Measurements from ENCODE around the gene SLC8A2.
A peak's percentile ranks its signal among the peaks of the same experiment; 100 is the strongest.

The SLC8A2 gene

DNA sequence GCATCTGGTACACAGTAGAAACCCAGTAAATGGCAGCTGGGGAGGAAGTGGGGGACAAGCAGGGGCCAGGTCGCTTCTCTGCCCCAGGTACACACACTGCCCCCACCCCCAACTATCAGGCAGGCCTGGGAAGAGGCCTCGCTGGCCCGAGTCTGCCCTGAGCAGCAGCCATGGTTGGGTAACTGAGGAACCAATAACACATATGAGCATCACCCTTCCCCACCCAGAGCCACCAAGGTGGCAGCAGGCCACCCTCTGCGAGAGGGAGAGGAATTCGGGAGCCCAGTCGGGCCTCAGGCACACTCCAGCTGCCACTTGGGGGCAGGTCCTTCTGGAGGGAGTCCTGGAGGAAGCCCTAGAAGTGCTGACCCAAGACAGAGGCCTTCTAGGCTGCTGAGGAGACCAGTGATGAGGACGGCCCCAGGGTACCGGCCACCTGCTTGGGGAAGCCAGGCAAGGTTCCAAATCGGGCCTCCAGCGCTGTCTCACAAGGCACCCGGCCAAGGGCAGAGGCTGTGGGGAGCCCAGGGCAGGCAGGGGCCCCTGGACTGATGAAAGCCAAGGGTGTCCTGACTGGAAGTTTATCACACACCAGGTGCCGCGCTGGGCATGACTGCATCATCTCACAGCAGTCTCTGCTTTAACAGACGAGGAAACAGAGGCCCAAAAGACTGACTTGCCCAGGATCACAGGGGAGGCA, 26.3 kb upstream of the SLC8A2 start:
- no peak overlapping the region for H3K27ac ChIP-seq
- TF ChIP-seq, protein P1, sequence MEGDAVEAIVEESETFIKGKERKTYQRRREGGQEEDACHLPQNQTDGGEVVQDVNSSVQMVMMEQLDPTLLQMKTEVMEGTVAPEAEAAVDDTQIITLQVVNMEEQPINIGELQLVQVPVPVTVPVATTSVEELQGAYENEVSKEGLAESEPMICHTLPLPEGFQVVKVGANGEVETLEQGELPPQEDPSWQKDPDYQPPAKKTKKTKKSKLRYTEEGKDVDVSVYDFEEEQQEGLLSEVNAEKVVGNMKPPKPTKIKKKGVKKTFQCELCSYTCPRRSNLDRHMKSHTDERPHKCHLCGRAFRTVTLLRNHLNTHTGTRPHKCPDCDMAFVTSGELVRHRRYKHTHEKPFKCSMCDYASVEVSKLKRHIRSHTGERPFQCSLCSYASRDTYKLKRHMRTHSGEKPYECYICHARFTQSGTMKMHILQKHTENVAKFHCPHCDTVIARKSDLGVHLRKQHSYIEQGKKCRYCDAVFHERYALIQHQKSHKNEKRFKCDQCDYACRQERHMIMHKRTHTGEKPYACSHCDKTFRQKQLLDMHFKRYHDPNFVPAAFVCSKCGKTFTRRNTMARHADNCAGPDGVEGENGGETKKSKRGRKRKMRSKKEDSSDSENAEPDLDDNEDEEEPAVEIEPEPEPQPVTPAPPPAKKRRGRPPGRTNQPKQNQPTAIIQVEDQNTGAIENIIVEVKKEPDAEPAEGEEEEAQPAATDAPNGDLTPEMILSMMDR (IDR thresholded peaks at IDR 0.05): no peak
- TF ChIP-seq ZFX (IDR thresholded peaks at IDR 0.05; ENCODE audit: borderline replicate concordance): no peak

DNA sequence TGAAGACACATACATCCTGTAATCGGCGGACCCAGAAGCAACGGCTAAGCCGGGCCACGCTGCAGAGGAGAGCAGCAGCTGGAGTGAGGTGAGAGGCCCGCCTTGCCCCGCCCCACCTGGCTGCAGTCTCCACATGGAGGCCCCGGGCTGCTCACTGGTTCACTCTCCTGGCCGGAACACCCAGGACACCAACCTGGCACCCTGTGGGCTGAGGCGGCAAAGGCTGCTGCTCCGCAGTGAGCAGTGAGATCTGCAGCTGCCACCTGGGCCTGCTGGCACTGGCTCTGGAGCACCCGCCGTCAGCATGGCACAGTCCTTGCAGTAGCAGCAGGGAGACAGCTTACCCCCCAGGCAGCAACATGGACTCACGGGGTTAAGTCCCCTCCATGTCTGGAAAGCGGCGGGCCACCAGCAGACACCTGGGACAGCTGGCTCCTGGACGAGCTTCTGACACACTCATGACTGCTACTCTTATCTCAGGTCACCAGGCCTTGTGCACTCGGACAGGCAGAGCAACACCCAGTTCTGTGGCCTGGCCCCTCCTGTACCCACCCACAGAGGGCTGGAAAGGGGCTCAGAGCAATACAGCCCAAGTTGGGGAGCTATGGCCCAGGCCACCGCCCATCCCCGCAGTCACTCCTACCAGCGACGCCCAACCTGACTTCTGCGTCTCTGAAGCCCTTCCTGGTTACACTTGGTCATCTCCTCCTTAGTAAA, 25.5 kb upstream of the SLC8A2 start:
- no peak overlapping the region for H3K27ac ChIP-seq

DNA sequence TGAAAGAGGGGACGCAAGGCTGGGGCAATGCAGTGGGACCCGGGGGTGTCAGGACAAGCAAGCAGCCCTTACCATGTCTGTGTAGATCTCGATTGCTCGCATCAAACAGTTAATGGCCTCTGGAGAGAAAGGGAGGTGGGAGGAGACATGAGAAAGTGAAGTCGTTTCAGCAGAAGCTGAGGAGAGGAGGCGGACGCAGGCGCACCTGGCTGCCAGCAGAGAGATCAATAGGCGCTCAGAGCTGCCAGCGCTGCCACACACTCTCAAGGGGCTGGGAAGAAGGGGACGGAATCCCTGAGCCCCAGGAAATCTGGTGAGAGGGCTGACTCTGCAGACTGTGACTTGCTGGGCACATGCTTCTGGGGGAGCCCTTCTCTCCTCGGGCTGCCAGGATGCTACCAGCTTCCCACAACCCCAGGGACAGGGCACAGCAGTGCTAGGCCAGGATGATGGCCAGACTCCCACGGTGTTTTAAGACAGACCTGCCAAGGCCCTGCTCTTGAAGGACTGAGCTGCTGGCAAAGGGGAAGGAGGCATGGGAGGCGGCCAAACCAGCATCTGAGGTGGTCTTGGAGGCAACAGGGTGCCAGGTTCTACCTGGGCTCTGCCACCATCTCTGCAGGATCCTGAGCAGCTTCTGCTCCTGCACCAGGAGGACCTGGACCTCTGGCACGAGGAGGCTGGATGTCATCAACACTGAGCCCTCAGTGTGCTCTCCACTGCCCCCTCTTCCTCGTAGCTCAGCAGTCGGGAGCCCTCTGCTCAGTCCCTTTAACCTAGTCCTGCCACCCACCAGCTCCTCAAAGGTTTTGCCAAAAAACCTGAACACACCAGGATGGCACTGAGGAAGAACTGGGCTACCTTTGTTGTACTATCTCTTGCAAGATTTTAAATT, 24.0 kb upstream of the SLC8A2 start:
- TF ChIP-seq, protein P1 (IDR thresholded peaks at IDR 0.05): no peak
- TF ChIP-seq ZFX (IDR thresholded peaks at IDR 0.05; ENCODE audit: borderline replicate concordance): no peak

More for the DNA sequence above, 25.5 kb upstream of the SLC8A2 start:
- TF ChIP-seq ZFX (IDR thresholded peaks at IDR 0.05; ENCODE audit: borderline replicate concordance): no peak
- TF ChIP-seq, protein P1 (IDR thresholded peaks at IDR 0.05): no peak

DNA sequence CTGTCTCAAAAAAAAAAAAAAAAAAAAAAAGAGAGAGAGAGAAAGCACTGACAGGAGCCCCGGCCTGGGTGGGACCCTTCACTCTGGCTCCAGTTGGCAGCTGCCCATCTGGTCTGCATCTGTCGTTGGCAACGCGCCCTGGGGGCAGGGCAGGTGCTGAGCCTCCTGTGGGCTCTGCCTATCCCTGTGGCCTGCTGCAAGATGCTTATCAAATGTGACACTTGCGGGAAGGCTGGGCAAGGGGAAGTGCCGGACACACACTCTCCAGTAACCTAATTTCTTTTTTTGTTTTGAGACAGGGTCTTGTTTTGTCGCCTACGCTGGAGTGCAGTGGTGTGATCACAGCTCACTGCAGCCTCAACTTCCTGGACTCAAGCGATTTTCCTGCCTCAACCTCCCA, 23.0 kb upstream of the SLC8A2 start:
- TF ChIP-seq ZFX (IDR thresholded peaks at IDR 0.05; ENCODE audit: borderline replicate concordance): no peak
- TF ChIP-seq, protein P1 (IDR thresholded peaks at IDR 0.05): no peak
- peak overlapping the region; percentile 7; the same call in 1 of the 2 replicates for H3K27ac ChIP-seq

More for the DNA sequence above, 24.0 kb upstream of the SLC8A2 start:
- no peak overlapping the region for H3K27ac ChIP-seq

DNA sequence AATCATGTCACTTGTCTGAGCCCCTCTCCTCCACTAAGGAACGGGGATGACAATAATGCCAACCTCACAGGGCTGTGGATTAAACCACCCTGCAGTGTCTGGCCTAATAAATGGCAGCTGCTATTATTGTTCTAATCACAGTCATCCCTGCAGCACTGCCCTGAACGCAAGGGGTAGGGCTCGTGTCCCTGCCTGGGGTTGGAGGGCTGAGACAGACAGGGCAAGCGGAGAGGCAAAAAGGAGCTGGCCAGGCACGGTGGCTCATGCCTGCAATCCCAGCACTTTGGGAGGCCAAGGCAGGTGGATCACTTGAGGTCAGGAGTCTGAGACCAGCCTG, 22.5 kb upstream of the SLC8A2 start:
- TF ChIP-seq, protein P1 (IDR thresholded peaks at IDR 0.05): no peak
- no peak for TF ChIP-seq ZFX (IDR thresholded peaks at IDR 0.05; ENCODE audit: borderline replicate concordance)
- H3K27ac ChIP-seq: peak overlapping the region; percentile 7; the same call in 1 of the 2 replicates

DNA sequence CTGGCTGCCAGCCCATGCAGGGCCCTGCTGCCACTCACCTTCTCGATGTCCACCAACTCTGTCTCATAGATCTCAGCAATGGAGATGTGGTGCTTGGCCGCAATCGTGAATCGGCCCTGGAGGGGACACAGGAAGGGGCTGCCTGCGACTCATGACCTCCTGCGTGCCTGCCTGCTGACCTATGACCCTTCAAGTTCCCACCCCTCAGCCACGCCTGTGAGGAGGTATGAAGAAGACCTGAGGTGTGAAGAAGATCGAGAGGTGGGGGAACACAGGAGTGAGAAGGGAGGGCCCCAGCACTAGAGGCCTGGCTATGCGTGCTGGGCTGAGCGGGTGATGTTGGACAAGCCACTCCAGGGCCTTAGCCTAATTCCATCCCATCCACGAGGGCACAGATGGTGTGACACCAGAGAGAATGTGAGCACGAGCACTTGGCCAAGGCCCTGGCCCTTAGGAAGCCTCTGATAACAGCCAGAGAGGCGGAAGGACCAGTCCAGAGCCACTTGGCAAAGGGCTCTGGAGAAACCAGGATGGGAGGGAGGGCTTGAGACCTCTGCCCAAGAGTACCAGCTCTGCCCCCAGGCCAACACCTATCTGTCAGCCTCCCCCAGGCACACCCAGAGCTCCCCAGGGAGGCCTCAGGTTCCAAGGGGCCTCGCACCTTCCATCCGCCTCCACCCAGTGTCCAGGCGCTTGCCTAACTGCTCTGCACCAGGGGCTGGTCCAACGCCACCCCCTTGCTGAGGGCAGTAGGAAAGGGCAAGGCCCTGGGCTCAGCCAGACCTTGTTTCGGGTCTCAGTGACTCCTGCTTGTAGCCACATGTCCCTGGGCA, 21.9 kb upstream of the SLC8A2 start:
- H3K27ac ChIP-seq: peak overlapping the region; percentile 7; the same call in 1 of the 2 replicates
- no peak for TF ChIP-seq ZFX (IDR thresholded peaks at IDR 0.05; ENCODE audit: borderline replicate concordance)
- TF ChIP-seq, protein P1 (IDR thresholded peaks at IDR 0.05): no peak

Data from 22Rv1 (cell line).